ENCODE results near the gene BEX1. TPM values are rescaled to one million over a fixed set of nuclear protein-coding genes. Genes with fewer than 3 reads are reported as not detected.
A peak's percentile ranks its signal among the peaks of the same experiment; 100 is the strongest.
"Not testable (repeated sequence)": the region's sequence is repeated elsewhere in the genome, so short reads cannot be mapped to it uniquely, and the experiment has no call there.

Gene BEX1
- not detected for total RNA-seq

GRCh38 chrX:103063918-103064434 is at the start of gene BEX1:
Gene BEX1 (minus strand): TSS chrX:103064171. CDS start chrX:103063274, 897 bp downstream.
- Mint-ChIP-seq H3K4me3 (peak within 1 kb of the TSS; percentile 40), H3K27ac (no peak within 1 kb of the TSS), H3K27me3 (peaks cover 13% of the 10 kb centered on the region), H3K4me1 (no peaks in the 10 kb centered on the region), H3K36me3 (no peaks in the 10 kb centered on the region), H3K9me3 (no peaks in the 10 kb centered on the region)
- POLR2A ChIA-PET: no interaction called here
- ATAC-seq (ENCODE audit: low read depth): no peak
- no peak for DNase-seq

- H3K9me3 Mint-ChIP-seq; H3K36me3 Mint-ChIP-seq; POLR2A ChIA-PET; ATAC-seq (ENCODE audit: low read depth); DNase-seq; H3K4me3 Mint-ChIP-seq; H3K27ac Mint-ChIP-seq; H3K27me3 Mint-ChIP-seq; H3K4me1 Mint-ChIP-seq: not testable (repeated sequence)
Observed at GRCh38 chrX:103109497-103109896, 45.5 kb upstream of the BEX1 start.

- POLR2A ChIA-PET: no interaction called here
- H3K9me3 Mint-ChIP-seq: peaks cover 3% of the 10 kb centered on the region
- H3K27me3 Mint-ChIP-seq: no peaks in the 10 kb centered on the region
- H3K4me1 Mint-ChIP-seq: no peaks in the 10 kb centered on the region
- ATAC-seq (ENCODE audit: low read depth) (no peak), DNase-seq (no peak)
- H3K36me3 Mint-ChIP-seq: no peaks in the 10 kb centered on the region
- H3K27ac Mint-ChIP-seq: no peak overlapping the region
- no peak overlapping the region for H3K4me3 Mint-ChIP-seq
Observed at GRCh38 chrX:103107836-103108235, 43.9 kb upstream of the BEX1 start.

- H3K4me3 Mint-ChIP-seq; H3K36me3 Mint-ChIP-seq; POLR2A ChIA-PET; H3K27ac Mint-ChIP-seq; H3K4me1 Mint-ChIP-seq; H3K9me3 Mint-ChIP-seq; H3K27me3 Mint-ChIP-seq; DNase-seq; ATAC-seq (ENCODE audit: low read depth): not testable (repeated sequence)
Observed at GRCh38 chrX:103107227-103107737, 43.3 kb upstream of the BEX1 start.

- H3K4me1 Mint-ChIP-seq; H3K4me3 Mint-ChIP-seq; POLR2A ChIA-PET; H3K27me3 Mint-ChIP-seq; H3K36me3 Mint-ChIP-seq; DNase-seq; H3K27ac Mint-ChIP-seq; H3K9me3 Mint-ChIP-seq; ATAC-seq (ENCODE audit: low read depth): not testable (repeated sequence)
Observed at GRCh38 chrX:103104370-103104769, 40.4 kb upstream of the BEX1 start.

GRCh38 chrX:103103866-103104265 is 39.9 kb upstream of the BEX1 start:
- POLR2A ChIA-PET; ATAC-seq (ENCODE audit: low read depth); DNase-seq; H3K4me3 Mint-ChIP-seq; H3K36me3 Mint-ChIP-seq; H3K4me1 Mint-ChIP-seq; H3K27me3 Mint-ChIP-seq; H3K9me3 Mint-ChIP-seq; H3K27ac Mint-ChIP-seq: not testable (repeated sequence)

GRCh38 chrX:103101299-103102042 is 37.5 kb upstream of the BEX1 start:
- no peak overlapping the region for H3K27ac Mint-ChIP-seq
- no peaks in the 10 kb centered on the region for H3K36me3 Mint-ChIP-seq
- no peak overlapping the region for H3K4me3 Mint-ChIP-seq
- H3K4me1 Mint-ChIP-seq: no peaks in the 10 kb centered on the region
- H3K27me3 Mint-ChIP-seq: no peaks in the 10 kb centered on the region
- DNase-seq (no peak), ATAC-seq (ENCODE audit: low read depth) (no peak)
- POLR2A ChIA-PET: no interaction called here
- peaks cover 2% of the 10 kb centered on the region for H3K9me3 Mint-ChIP-seq

- ATAC-seq (ENCODE audit: low read depth): no peak
- no peaks in the 10 kb centered on the region for H3K27me3 Mint-ChIP-seq
- no peak overlapping the region for H3K27ac Mint-ChIP-seq
- H3K36me3 Mint-ChIP-seq: no peaks in the 10 kb centered on the region
- POLR2A ChIA-PET: no interaction called here
- no peaks in the 10 kb centered on the region for H3K9me3 Mint-ChIP-seq
- no peak for DNase-seq
- no peak overlapping the region for H3K4me3 Mint-ChIP-seq
- no peaks in the 10 kb centered on the region for H3K4me1 Mint-ChIP-seq
Observed at GRCh38 chrX:103100484-103100883, 36.5 kb upstream of the BEX1 start.

GRCh38 chrX:103099691-103100090 is 35.7 kb upstream of the BEX1 start:
- Mint-ChIP-seq H3K36me3 (no peaks in the 10 kb centered on the region), H3K27ac (no peak overlapping the region)

GRCh38 chrX:103098488-103098887 is 34.5 kb upstream of the BEX1 start:
- Mint-ChIP-seq H3K36me3 (no peaks in the 10 kb centered on the region), H3K4me1 (no peaks in the 10 kb centered on the region), H3K4me3 (no peak overlapping the region), H3K27me3 (no peaks in the 10 kb centered on the region), H3K27ac (no peak overlapping the region), H3K9me3 (no peaks in the 10 kb centered on the region)
- DNase-seq: no peak
- ATAC-seq (ENCODE audit: low read depth): no peak
- POLR2A ChIA-PET: no interaction called here

More at GRCh38 chrX:103099691-103100090, 35.7 kb upstream of the BEX1 start:
- DNase-seq: no peak
- Mint-ChIP-seq H3K4me3 (no peak overlapping the region), H3K9me3 (no peaks in the 10 kb centered on the region), H3K4me1 (no peaks in the 10 kb centered on the region), H3K27me3 (no peaks in the 10 kb centered on the region)
- POLR2A ChIA-PET: no interaction called here
- ATAC-seq (ENCODE audit: low read depth): no peak

GRCh38 chrX:103092942-103093341 is 29.0 kb upstream of the BEX1 start, which contains the start of gene NXF3:
Gene NXF3 (minus strand): TSS chrX:103093143. CDS start chrX:103093023, 120 bp downstream.
- ATAC-seq (ENCODE audit: low read depth) (no peak), DNase-seq (no peak)
- Mint-ChIP-seq H3K27me3 (peaks cover 5% of the 10 kb centered on the region), H3K4me3 (no peak within 1 kb of the TSS), H3K4me1 (no peaks in the 10 kb centered on the region), H3K9me3 (no peaks in the 10 kb centered on the region), H3K36me3 (no peaks in the 10 kb centered on the region), H3K27ac (no peak within 1 kb of the TSS)
- POLR2A ChIA-PET: no interaction called here

- DNase-seq (no peak), ATAC-seq (ENCODE audit: low read depth) (no peak)
- no peak overlapping the region for H3K4me3 Mint-ChIP-seq
- no peaks in the 10 kb centered on the region for H3K36me3 Mint-ChIP-seq
- no peak overlapping the region for H3K27ac Mint-ChIP-seq
- POLR2A ChIA-PET: no interaction called here
- no peaks in the 10 kb centered on the region for H3K9me3 Mint-ChIP-seq
- no peaks in the 10 kb centered on the region for H3K4me1 Mint-ChIP-seq
- H3K27me3 Mint-ChIP-seq: no peaks in the 10 kb centered on the region
Observed at GRCh38 chrX:103081051-103081450, 17.1 kb upstream of the BEX1 start.

GRCh38 chrX:103073467-103073866 is 9.5 kb upstream of the BEX1 start:
- DNase-seq (no peak), ATAC-seq (ENCODE audit: low read depth) (no peak)
- Mint-ChIP-seq H3K4me3 (no peak overlapping the region), H3K27ac (no peak overlapping the region), H3K36me3 (no peaks in the 10 kb centered on the region), H3K4me1 (no peaks in the 10 kb centered on the region), H3K27me3 (no peaks in the 10 kb centered on the region), H3K9me3 (no peaks in the 10 kb centered on the region)
- POLR2A ChIA-PET: no interaction called here

GRCh38 chrX:103066606-103067005 is 2.6 kb upstream of the BEX1 start:
- no peaks in the 10 kb centered on the region for H3K36me3 Mint-ChIP-seq
- no peaks in the 10 kb centered on the region for H3K4me1 Mint-ChIP-seq
- H3K9me3 Mint-ChIP-seq: no peaks in the 10 kb centered on the region
- no peak for DNase-seq
- POLR2A ChIA-PET: no interaction called here
- H3K27ac Mint-ChIP-seq: no peak overlapping the region
- H3K4me3 Mint-ChIP-seq: no peak overlapping the region
- ATAC-seq (ENCODE audit: low read depth): no peak
- H3K27me3 Mint-ChIP-seq: peaks cover 13% of the 10 kb centered on the region

Measured in activated naive CD8-positive, alpha-beta T cell treated with anti-CD3 and anti-CD28 coated beads, Interleukin-2, amount 10 ng/mL, durations not matched to agents 7 days and 5 days (primary cell).